Adrenal gland (tissue), 12 donors: ENCODE measurements around the gene ZNF548. TPM values are rescaled to one million over a fixed set of nuclear protein-coding genes. Genes with fewer than 3 reads are reported as not detected.

ENCODE experiments used
- DNase-seq, 7 donors: peaks; one replicate each; pipeline ENCODE4 v3.0.0-alpha.2; 2019 to 2020
- H3K27ac ChIP-seq, 5 donors: fragments of 200-600 bp; sonication (generic) in 4 of 5; 1 replicate in 3 of 5; 2 replicates in 2 of 5; pipeline versions ENCODE4 v1.5.1 to v1.8.0; 2016 to 2020; ENCODE audit warnings: mild to moderate bottlenecking in 1 of 5
- H3K27me3 ChIP-seq: fragments of 200-600 bp; 2 replicates; pipeline ENCODE4 v1.8.0; 2021
- H3K36me3 ChIP-seq, 2 donors: fragments of 200-600 bp; replicated peaks in 1 of 2; 1 replicate in 1 of 2; 2 replicates in 1 of 2; pipeline versions ENCODE4 v1.5.1 to v1.8.0; 2018 to 2022
- H3K4me1 ChIP-seq, 2 donors: fragments of 200-600 bp; replicated peaks in 1 of 2; 1 replicate in 1 of 2; 2 replicates in 1 of 2; pipeline versions ENCODE4 v1.5.1 to v1.8.0; 2018 to 2021
- H3K4me3 ChIP-seq, 4 donors: fragments of 200-600 bp; sonication (generic) in 3 of 4; one replicate each; pipeline ENCODE4 v1.5.1; 2016 to 2018
- H3K9me3 ChIP-seq, 3 donors: fragments of 200-600 bp; sonication (generic) in 1 of 3; replicated peaks in 1 of 3; 1 replicate in 2 of 3; 2 replicates in 1 of 3; pipeline versions ENCODE4 v1.5.1 to v1.8.0; 2016 to 2021
- POLR2A ChIP-seq, 2 donors: fragments of 450-650 bp; IDR thresholded peaks; one replicate each; pipeline ENCODE4 v1.6.1; 2017; ENCODE audit warnings: antibody characterized with exemption in 2 of 2, mild to moderate bottlenecking in 2 of 2, moderate library complexity in 1 of 2
- WGBS, 4 donors: extraction: QIAGEN DNeasy Blood & Tissue Kit in 2 of 4; methylation state at CpG; one replicate each; pipeline versions ENCODE4 v1.1.5 to v1.1.7; 2013 to 2017; 5-methylcytosine and 5-hydroxymethylcytosine counted together
- intact Hi-C, 2 donors: fragments of 100-400 bp; cut with DNase I; formaldehyde crosslinking; loops; one replicate each; pipeline versions ENCODE4 v1.14.1 to v1.15.0; 2022 to 2023
- polyA plus RNA-seq, 3 donors: library from polyadenylated mRNA; stranded (reverse); fragments of 200-250 nt in 2 of 3; fragments of 350-450 nt in 1 of 3; fragmentation: Illumina TruSeq in 1 of 3; extraction: RNeasy Lipid Tissue Mini Kit (QIAGEN cat#74804) in 1 of 3; gene quantifications; one replicate each; pipeline ENCODE4 v1.2.3, GENCODE V29; 2013 to 2014
- total RNA-seq, 9 donors: library from RNA; depleted of rRNA in 4 of 9; stranded (reverse); fragments of >200 nt in 4 of 9; fragments of 120-200 nt in 1 of 9; fragmentation: NEBNext Ultra II Directional in 1 of 9; extraction: Animal tissue kit (Norgen Biotek cat#: 25700) in 1 of 9; gene quantifications; one replicate each; pipeline versions ENCODE4 v1.1.0 to v1.2.4, GENCODE V29; 2013 to 2023
- TF ChIP-seq, protein P1 (sequence below), 6 experiments: fragments of 450-650 bp in 4 of 6; fragments of 200-600 bp in 2 of 6; sonication (generic) in 1 of 6; IDR thresholded peaks; 1 replicate in 5 of 6; 2 replicates in 1 of 6; pipeline versions ENCODE4 v1.5.1 to v1.8.0; 2016 to 2021; ENCODE audit warnings: antibody characterized with exemption in 6 of 6, mild to moderate bottlenecking in 2 of 6, moderate library complexity in 1 of 6
- donor health status: healthy with polysubstance abuse.
- donor health status: Bipolar disorder and iron deficiency.
- donor health status: DM: yes; HTN: yes; CAD: no.
- donor health status: DM: no; HTN: no; CAD: no.
- donor health status: DM: no; HTN: no; CAD: no.
- donor health status: DM: yes; HTN: yes; CAD: no.

ZNF548 gene
- total and polyA plus RNA-seq, 12 donors: 4.6 to 21.7 (median 13.2) TPM

DNA sequence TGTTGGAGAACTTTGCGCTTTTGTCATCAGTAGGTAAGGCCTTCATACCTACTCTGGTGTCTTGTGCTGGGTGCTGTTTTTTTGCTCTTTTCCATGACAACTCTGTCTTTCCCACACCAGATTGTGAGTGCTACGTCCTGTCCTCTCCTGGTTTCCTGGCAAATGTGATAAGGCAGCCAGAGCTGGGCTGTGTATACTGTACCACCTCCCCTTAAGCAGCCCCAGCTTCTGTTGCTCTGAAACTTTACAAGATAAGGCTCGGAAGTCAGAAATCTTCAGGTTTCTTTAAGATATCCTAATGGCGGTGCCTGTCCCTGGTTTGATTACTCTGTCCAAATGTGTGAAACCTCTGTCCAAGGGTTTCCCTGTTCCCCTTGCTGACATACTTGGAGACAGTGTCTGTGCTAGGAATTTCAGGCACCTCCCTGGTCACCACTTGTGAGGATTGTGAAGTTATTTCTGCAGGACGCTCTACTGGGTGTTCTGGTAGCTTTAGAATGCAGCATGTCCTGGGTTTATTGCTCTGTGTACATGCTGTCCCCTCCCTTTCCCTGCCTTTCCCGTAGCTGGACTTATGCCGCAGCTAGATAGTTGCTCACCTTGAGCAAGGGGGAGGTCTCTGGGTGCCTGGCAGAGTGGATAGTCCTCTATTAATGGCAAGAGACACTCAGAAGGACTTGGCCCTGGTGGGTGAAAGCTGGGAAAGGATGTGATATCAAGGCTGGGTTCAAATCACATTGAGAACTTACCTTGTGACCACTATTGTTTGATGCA is 52.5 kb downstream of the ZNF548 start:
- H3K27me3 ChIP-seq: no peaks in the 10 kb centered on the region
- H3K27ac ChIP-seq: no peak overlapping the region
- no peak for TF ChIP-seq POLR2A (IDR thresholded peaks at IDR 0.05)
- H3K36me3 ChIP-seq: peaks cover 0 to 5% of the 10 kb centered on the region in 2 donors
- no peaks in the 10 kb centered on the region for H3K4me1 ChIP-seq
- WGBS, 4 donors: 81 to 96% (median 89%) methylated on average over 6 to 7 of the region's 7 CpGs
- peaks cover 0 to 27% (median 0%) of the 10 kb centered on the region in 3 donors for H3K9me3 ChIP-seq
- intact Hi-C loops: no loop called here
- no peak for DNase-seq
- no peak overlapping the region for H3K4me3 ChIP-seq

DNA sequence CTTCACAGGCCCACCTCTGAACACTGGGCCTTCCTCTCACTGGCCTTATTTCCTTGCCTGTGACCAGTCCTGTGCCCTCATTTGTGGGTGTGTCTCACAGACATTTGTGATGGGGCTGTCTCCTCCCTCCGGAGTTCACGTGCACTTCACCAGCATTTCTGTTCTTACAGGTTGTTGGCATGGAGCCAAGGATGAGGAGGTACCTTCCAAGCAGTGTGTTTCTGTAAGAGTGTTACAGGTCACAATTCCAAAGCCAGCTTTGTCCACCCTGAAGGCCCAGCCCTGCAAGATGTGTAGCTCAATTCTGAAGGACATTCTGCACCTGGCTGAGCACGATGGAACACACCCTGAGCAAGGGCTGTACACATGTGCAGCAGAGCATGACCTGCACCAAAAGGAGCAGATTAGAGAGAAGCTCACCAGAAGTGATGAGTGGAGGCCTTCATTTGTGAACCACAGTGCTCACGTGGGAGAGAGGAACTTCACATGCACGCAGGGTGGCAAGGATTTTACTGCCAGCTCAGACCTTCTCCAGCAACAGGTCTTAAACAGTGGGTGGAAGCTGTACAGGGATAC is 53.6 kb downstream of the ZNF548 start:
- Histone ChIP-seq H3K27me3 (no peaks in the 10 kb centered on the region), H3K36me3 (peaks cover 0 to 4% of the 10 kb centered on the region in 2 donors), H3K4me1 (no peaks in the 10 kb centered on the region), H3K4me3 (no peak overlapping the region), H3K27ac (no peak overlapping the region), H3K9me3 (peaks cover 0 to 31% (median 0%) of the 10 kb centered on the region in 3 donors)
- no peak for TF ChIP-seq POLR2A (IDR thresholded peaks at IDR 0.05)
- TF ChIP-seq, protein P1, sequence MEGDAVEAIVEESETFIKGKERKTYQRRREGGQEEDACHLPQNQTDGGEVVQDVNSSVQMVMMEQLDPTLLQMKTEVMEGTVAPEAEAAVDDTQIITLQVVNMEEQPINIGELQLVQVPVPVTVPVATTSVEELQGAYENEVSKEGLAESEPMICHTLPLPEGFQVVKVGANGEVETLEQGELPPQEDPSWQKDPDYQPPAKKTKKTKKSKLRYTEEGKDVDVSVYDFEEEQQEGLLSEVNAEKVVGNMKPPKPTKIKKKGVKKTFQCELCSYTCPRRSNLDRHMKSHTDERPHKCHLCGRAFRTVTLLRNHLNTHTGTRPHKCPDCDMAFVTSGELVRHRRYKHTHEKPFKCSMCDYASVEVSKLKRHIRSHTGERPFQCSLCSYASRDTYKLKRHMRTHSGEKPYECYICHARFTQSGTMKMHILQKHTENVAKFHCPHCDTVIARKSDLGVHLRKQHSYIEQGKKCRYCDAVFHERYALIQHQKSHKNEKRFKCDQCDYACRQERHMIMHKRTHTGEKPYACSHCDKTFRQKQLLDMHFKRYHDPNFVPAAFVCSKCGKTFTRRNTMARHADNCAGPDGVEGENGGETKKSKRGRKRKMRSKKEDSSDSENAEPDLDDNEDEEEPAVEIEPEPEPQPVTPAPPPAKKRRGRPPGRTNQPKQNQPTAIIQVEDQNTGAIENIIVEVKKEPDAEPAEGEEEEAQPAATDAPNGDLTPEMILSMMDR (IDR thresholded peaks at IDR 0.05): no peak
- WGBS, 4 donors: 76 to 86% (median 81%) methylated on average over 5 of the region's 5 CpGs
- DNase-seq: no peak
- intact Hi-C loops: no loop called here

DNA sequence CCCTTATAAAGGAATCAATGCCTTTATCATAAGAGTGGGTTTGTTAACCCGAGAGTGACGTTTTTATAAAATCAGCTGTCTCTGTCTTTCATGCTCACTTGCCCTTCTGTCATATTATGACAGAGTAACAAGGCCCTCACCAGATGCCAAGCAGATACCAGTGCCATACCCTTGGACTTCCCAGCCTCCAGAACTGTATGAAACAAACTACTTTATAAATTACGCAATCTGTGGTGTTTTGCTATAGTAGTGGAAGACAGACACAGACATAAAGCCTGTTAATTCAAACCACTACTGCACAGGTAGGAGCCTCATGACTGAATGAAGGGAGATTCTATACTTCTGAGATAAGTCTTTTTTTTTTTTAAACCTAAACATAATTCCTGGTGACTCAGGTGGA is 62.7 kb downstream of the ZNF548 start:
- intact Hi-C loops: no loop called here
- WGBS, 4 donors: 95 to 97% (median 95%) methylated on average over 3 of the region's 3 CpGs
- no peaks in the 10 kb centered on the region for H3K4me1 ChIP-seq
- no peak for DNase-seq
- H3K4me3 ChIP-seq: no peak overlapping the region
- no peaks in the 10 kb centered on the region for H3K27me3 ChIP-seq
- H3K9me3 ChIP-seq: peaks cover 0 to 7% (median 0%) of the 10 kb centered on the region in 3 donors
- no peaks in the 10 kb centered on the region for H3K36me3 ChIP-seq
- TF ChIP-seq POLR2A (IDR thresholded peaks at IDR 0.05): no peak
- TF ChIP-seq, protein P1 (IDR thresholded peaks at IDR 0.05): no peak
- H3K27ac ChIP-seq: no peak overlapping the region

Other genes with a start within 250 kb of the ZNF548 start
- not detected for gene ZIM3, start 244.7 kb upstream of the ZNF548 start, total RNA-seq
- not detected for gene ZIM3, start 244.7 kb upstream of the ZNF548 start, polyA plus RNA-seq
- not detected for gene DUXA, start 222.4 kb upstream of the ZNF548 start, total RNA-seq
- gene DUXA, start 222.4 kb upstream of the ZNF548 start, polyA plus RNA-seq: not detected
- 10 to 100 TPM; 11.8 to 78.1 (median 37.0) TPM for gene ZNF264, start 198.4 kb upstream of the ZNF548 start, total RNA-seq
- 1 to 10 TPM; 6.4 to 9.8 (median 7.9) TPM for gene ZNF264, start 198.4 kb upstream of the ZNF548 start, polyA plus RNA-seq
- 1 to 10 TPM in 3 of 9 donors, under 1 TPM in 4, not detected in 2; 0.50 to 2.4 (median 0.90) TPM for gene AURKC, start 158.8 kb upstream of the ZNF548 start, total RNA-seq
- gene AURKC, start 158.8 kb upstream of the ZNF548 start, polyA plus RNA-seq: 1 to 10 TPM; 1.9 to 5.0 (median 2.1) TPM
- 10 to 100 TPM; 11.7 to 29.7 (median 19.0) TPM for gene ZNF805, start 149.2 kb upstream of the ZNF548 start, total RNA-seq
- gene ZNF805, start 149.2 kb upstream of the ZNF548 start, polyA plus RNA-seq: 1 to 10 TPM in 2 of 3 donors, under 1 TPM in 1; 0.84 to 3.4 (median 1.5) TPM
- 100 to 1,000 TPM in 1 of 9 donors, 10 to 100 TPM in 8; 36.6 to 107 (median 60.4) TPM for gene ZNF460, start 109.4 kb upstream of the ZNF548 start, total RNA-seq
- gene ZNF460, start 109.4 kb upstream of the ZNF548 start, polyA plus RNA-seq: 1 to 10 TPM in 2 of 3 donors, under 1 TPM in 1; 0.54 to 9.3 (median 1.8) TPM
- gene ZNF543, start 69.4 kb upstream of the ZNF548 start, total RNA-seq: 10 to 100 TPM in 5 of 9 donors, 1 to 10 TPM in 4; 7.2 to 17.8 (median 10.4) TPM
- gene ZNF543, start 69.4 kb upstream of the ZNF548 start, polyA plus RNA-seq: 1 to 10 TPM; 1.1 to 2.4 (median 1.9) TPM
- 10 to 100 TPM in 7 of 9 donors, 1 to 10 TPM in 2; 8.1 to 14.3 (median 12.4) TPM for gene ZNF304, start 38.6 kb upstream of the ZNF548 start, total RNA-seq
- gene ZNF304, start 38.6 kb upstream of the ZNF548 start, polyA plus RNA-seq: 1 to 10 TPM; 4.0 to 8.3 (median 5.2) TPM
- 10 to 100 TPM; 12.6 to 42.5 (median 21.6) TPM for gene TRAPPC2B, start 26.3 kb upstream of the ZNF548 start, total RNA-seq
- 10 to 100 TPM; 24.9 to 72.8 (median 40.5) TPM for gene TRAPPC2B, start 26.3 kb upstream of the ZNF548 start, polyA plus RNA-seq
- gene ZNF547, start 26.3 kb upstream of the ZNF548 start, total RNA-seq: 1 to 10 TPM; 1.1 to 9.8 (median 4.5) TPM
- 10 to 100 TPM in 1 of 3 donors, 1 to 10 TPM in 2; 2.1 to 10.9 (median 5.3) TPM for gene ZNF547, start 26.3 kb upstream of the ZNF548 start, polyA plus RNA-seq
- 10 to 100 TPM in 5 of 9 donors, 1 to 10 TPM in 4; 3.6 to 16.5 (median 10.6) TPM for gene ZNF17, start 21.3 kb downstream of the ZNF548 start, total RNA-seq
- 1 to 10 TPM; 2.8 to 5.5 (median 4.7) TPM for gene ZNF17, start 21.3 kb downstream of the ZNF548 start, polyA plus RNA-seq
- gene ZNF749, start 45.5 kb downstream of the ZNF548 start, total RNA-seq: 10 to 100 TPM in 5 of 9 donors, 1 to 10 TPM in 4; 3.0 to 26.3 (median 12.3) TPM
- 10 to 100 TPM in 1 of 3 donors, 1 to 10 TPM in 2; 2.3 to 13.1 (median 2.5) TPM for gene ZNF749, start 45.5 kb downstream of the ZNF548 start, polyA plus RNA-seq
- 1 to 10 TPM in 4 of 9 donors, under 1 TPM in 5; 0.26 to 3.0 (median 0.86) TPM for gene VN1R1, start 67.3 kb downstream of the ZNF548 start, total RNA-seq
- gene VN1R1, start 67.3 kb downstream of the ZNF548 start, polyA plus RNA-seq: 1 to 10 TPM in 1 of 3 donors, under 1 TPM in 1, not detected in 1; 0.40 to 1.2 TPM
- gene ZNF772, start 87.7 kb downstream of the ZNF548 start, total RNA-seq: 10 to 100 TPM; 14.9 to 27.9 (median 19.4) TPM
- 1 to 10 TPM; 1.4 to 9.1 (median 2.9) TPM for gene ZNF772, start 87.7 kb downstream of the ZNF548 start, polyA plus RNA-seq
- 10 to 100 TPM in 8 of 9 donors, 1 to 10 TPM in 1; 5.0 to 16.5 (median 14.0) TPM for gene ZNF419, start 97.9 kb downstream of the ZNF548 start, total RNA-seq
- 10 to 100 TPM in 2 of 3 donors, 1 to 10 TPM in 1; 9.0 to 13.0 (median 12.9) TPM for gene ZNF419, start 97.9 kb downstream of the ZNF548 start, polyA plus RNA-seq
- 10 to 100 TPM in 8 of 9 donors, 1 to 10 TPM in 1; 9.0 to 21.9 (median 11.9) TPM for gene ZNF773, start 110.1 kb downstream of the ZNF548 start, total RNA-seq
- gene ZNF773, start 110.1 kb downstream of the ZNF548 start, polyA plus RNA-seq: 1 to 10 TPM; 3.1 to 9.1 (median 3.9) TPM
- 1 to 10 TPM; 2.7 to 7.9 (median 5.9) TPM for gene ZNF549, start 137.5 kb downstream of the ZNF548 start, total RNA-seq
- 1 to 10 TPM; 2.8 to 5.1 (median 2.8) TPM for gene ZNF549, start 137.5 kb downstream of the ZNF548 start, polyA plus RNA-seq
- 10 to 100 TPM in 3 of 9 donors, 1 to 10 TPM in 6; 2.7 to 13.3 (median 7.1) TPM for gene ZNF550, start 170.0 kb downstream of the ZNF548 start, total RNA-seq
- 1 to 10 TPM; 3.4 to 9.1 (median 4.5) TPM for gene ZNF550, start 170.0 kb downstream of the ZNF548 start, polyA plus RNA-seq
- gene ZNF416, start 189.1 kb downstream of the ZNF548 start, total RNA-seq: 1 to 10 TPM; 2.1 to 7.9 (median 5.8) TPM
- gene ZNF416, start 189.1 kb downstream of the ZNF548 start, polyA plus RNA-seq: 1 to 10 TPM; 1.9 to 5.3 (median 2.3) TPM
- 10 to 100 TPM in 1 of 9 donors, 1 to 10 TPM in 8; 2.8 to 10.5 (median 5.5) TPM for gene ZIK1, start 194.3 kb downstream of the ZNF548 start, total RNA-seq
- gene ZIK1, start 194.3 kb downstream of the ZNF548 start, polyA plus RNA-seq: 1 to 10 TPM; 1.5 to 4.0 (median 1.9) TPM
- gene ZNF530, start 210.0 kb downstream of the ZNF548 start, total RNA-seq: 1 to 10 TPM; 1.2 to 5.5 (median 3.1) TPM
- 1 to 10 TPM; 1.4 to 2.0 (median 1.9) TPM for gene ZNF530, start 210.0 kb downstream of the ZNF548 start, polyA plus RNA-seq
- gene ZNF134, start 224.4 kb downstream of the ZNF548 start, total RNA-seq: 10 to 100 TPM; 11.6 to 25.2 (median 22.3) TPM
- 10 to 100 TPM in 1 of 3 donors, 1 to 10 TPM in 2; 3.2 to 13.6 (median 4.1) TPM for gene ZNF134, start 224.4 kb downstream of the ZNF548 start, polyA plus RNA-seq
- 10 to 100 TPM; 11.1 to 38.7 (median 15.3) TPM for gene ZNF211, start 243.3 kb downstream of the ZNF548 start, total RNA-seq
- 10 to 100 TPM; 10.5 to 31.1 (median 21.6) TPM for gene ZNF211, start 243.3 kb downstream of the ZNF548 start, polyA plus RNA-seq